A673 (cell line): ENCODE measurements around the gene COIL. TPM values are rescaled to one million over a fixed set of nuclear protein-coding genes. Genes with fewer than 3 reads are reported as not detected.

Experiments used
- BruUV-seq: library from RNA; stranded (reverse); fragments of 400-500 nt; replicated peaks from 2 replicates; lab custom pipeline; 2021; lab: Mats Ljungman, UMichigan
- CTCF ChIA-PET: fragments of 300-600 bp; sonication (Branson Sonifier 250); formaldehyde crosslinking; loops from one replicate; lab custom pipeline; 2022; ENCODE audit warnings: antibody characterized with exemption; lab: Charles Lee
- POLR2A ChIA-PET: fragments of 300-600 bp; sonication (Branson Sonifier 250); formaldehyde crosslinking; loops from one replicate; lab custom pipeline; 2022; ENCODE audit warnings: antibody characterized with exemption; ENCODE audit not compliant: low non-redundant PET; lab: Charles Lee
- DNase-seq: peaks from one replicate; pipeline ENCODE4 v3.0.0-alpha.2; 2015; ENCODE audit warnings: low spot score
- H3K27ac ChIP-seq: fragments of 200-600 bp; sonication (generic); 2 replicates; pipeline ENCODE4 v1.5.1; 2016; ENCODE audit warnings: mixed run types, low read depth, mild to moderate bottlenecking, mixed read lengths, antibody characterized with exemption, low read length; ENCODE audit not compliant: poor library complexity, severe bottlenecking
- H3K27me3 ChIP-seq: fragments of 200-600 bp; sonication (generic); replicated peaks from 2 replicates; pipeline ENCODE4 v1.6.1; 2017; ENCODE audit warnings: mixed run types, low read depth, mild to moderate bottlenecking, mixed read lengths, antibody characterized with exemption, low read length; ENCODE audit not compliant: insufficient read depth, poor library complexity
- H3K36me3 ChIP-seq: fragments of 200-600 bp; sonication (generic); 2 replicates; pipeline ENCODE4 v1.6.1; 2016; ENCODE audit warnings: mixed run types, mild to moderate bottlenecking, mixed read lengths, antibody characterized with exemption, low read length; ENCODE audit not compliant: insufficient read depth, poor library complexity, severe bottlenecking
- H3K4me1 ChIP-seq: fragments of 200-600 bp; sonication (generic); 2 replicates; pipeline ENCODE4 v1.6.1; 2017; ENCODE audit warnings: mixed run types, mild to moderate bottlenecking, mixed read lengths, antibody characterized with exemption, low read length; ENCODE audit not compliant: insufficient read depth, poor library complexity, severe bottlenecking
- H3K4me3 ChIP-seq: fragments of 200-600 bp; sonication (generic); 2 replicates; pipeline ENCODE4 v1.5.1; 2016; ENCODE audit warnings: low read depth, mixed run types, mild to moderate bottlenecking, mixed read lengths, low read length; ENCODE audit not compliant: poor library complexity, severe bottlenecking
- H3K9me3 ChIP-seq: fragments of 200-600 bp; sonication (generic); 2 replicates; pipeline ENCODE4 v1.6.1; 2016; ENCODE audit warnings: mixed run types, low read depth, mild to moderate bottlenecking, mixed read lengths, antibody characterized with exemption, low read length; ENCODE audit not compliant: poor library complexity, severe bottlenecking
- CTCF ChIP-seq: fragments of 300-800, 200-600 bp; sonication (generic); conservative IDR thresholded peaks from 2 replicates; pipeline ENCODE4 v1.5.1; 2017; ENCODE audit warnings: low read depth, mild to moderate bottlenecking, antibody characterized with exemption, low read length, moderate library complexity, mixed read lengths
- EZH2 ChIP-seq: fragments of 200-600 bp; sonication (generic); IDR thresholded peaks from 2 replicates; pipeline ENCODE4 v1.6.1; 2017; ENCODE audit warnings: borderline replicate concordance, low read depth, mild to moderate bottlenecking, mixed read lengths, antibody characterized with exemption, low read length; ENCODE audit not compliant: poor library complexity, severe bottlenecking
- intact Hi-C: fragments of 100-400 bp; cut with micrococcal nuclease; formaldehyde crosslinking; loops from one replicate; pipeline ENCODE4 v1.10.0; 2022; ENCODE audit not compliant: unreplicated experiment
- total RNA-seq: library from RNA; stranded (reverse); gene quantifications from 2 replicates; pipeline ENCODE4 v1.2.3, GENCODE V29; 2021

The COIL gene
- total RNA-seq, 1 experiment from 2014 or later, result 23.2 TPM

GRCh38 chr17:56891751-56892150 lies 69.1 kb downstream of the COIL start:
- peaks cover 10% of the 10 kb centered on the region for H3K9me3 ChIP-seq
- ChIA-PET POLR2A (no interaction called here), CTCF (no interaction called here)
- TF ChIP-seq EZH2 (no peak), CTCF (peak; percentile 57)
- no peaks in the 10 kb centered on the region for H3K4me1 ChIP-seq
- no peak overlapping the region for H3K27ac ChIP-seq
- BruUV-seq, result no TSS peak
- DNase-seq, result peak; percentile 15
- H3K4me3 ChIP-seq, result no peak overlapping the region
- intact Hi-C loops, result no loop called here
- no peaks in the 10 kb centered on the region for H3K27me3 ChIP-seq
- H3K36me3 ChIP-seq, result peaks cover 25% of the 10 kb centered on the region

GRCh38 chr17:56890906-56891674 lies 69.8 kb downstream of the COIL start:
- ChIA-PET POLR2A (no interaction called here), CTCF (no interaction called here)
- intact Hi-C loops, result no loop called here
- Histone ChIP-seq H3K4me3 (no peak overlapping the region), H3K27ac (no peak overlapping the region), H3K9me3 (peaks cover 10% of the 10 kb centered on the region), H3K4me1 (no peaks in the 10 kb centered on the region), H3K36me3 (peaks cover 24% of the 10 kb centered on the region), H3K27me3 (no peaks in the 10 kb centered on the region)
- no peak for DNase-seq
- no peak for TF ChIP-seq CTCF
- TF ChIP-seq EZH2, result no peak
- BruUV-seq, result no TSS peak

GRCh38 chr17:56890390-56890789 lies 70.5 kb downstream of the COIL start:
- Histone ChIP-seq H3K4me3 (no peak overlapping the region), H3K36me3 (peaks cover 17% of the 10 kb centered on the region), H3K9me3 (peaks cover 10% of the 10 kb centered on the region), H3K4me1 (no peaks in the 10 kb centered on the region), H3K27me3 (no peaks in the 10 kb centered on the region), H3K27ac (no peak overlapping the region)
- intact Hi-C loops, result no loop called here
- CTCF ChIA-PET, result no interaction called here
- TF ChIP-seq CTCF, result no peak
- TF ChIP-seq EZH2, result no peak
- POLR2A ChIA-PET, result no interaction called here
- no TSS peak for BruUV-seq
- DNase-seq, result no peak

Other genes with a start within 250 kb of the COIL start
- gene C17orf67, start 127.1 kb downstream of the COIL start, total RNA-seq, result 2.7 TPM in 2 replicates
- 9.7 and 10.0 TPM in 2 replicates for gene DGKE, start 126.9 kb downstream of the COIL start, total RNA-seq
- gene TRIM25, start 47.0 kb downstream of the COIL start, total RNA-seq, result 54.7 and 58.0 TPM in 2 replicates
- gene SCPEP1, start 17.1 kb upstream of the COIL start, total RNA-seq, result 31.8 and 40.1 TPM in 2 replicates
- gene AKAP1, start 124.2 kb upstream of the COIL start, total RNA-seq, result 38.8 and 43.4 TPM in 2 replicates